Right atrium auricular region (tissue), 2 donors: Measurements from ENCODE around the gene TNKS1BP1. TPM values are rescaled to one million over a fixed set of nuclear protein-coding genes. Genes with fewer than 3 reads are reported as not detected.

Experiments
- DNase-seq: peaks from one replicate; pipeline ENCODE4 v3.0.0-alpha.2; 2019; ENCODE audit warnings: low spot score
- H3K27ac ChIP-seq, 2 donors: fragments of 200-600 bp; sonication (generic); 1 replicate in 1 of 2; 2 replicates in 1 of 2; pipeline ENCODE4 v1.5.1; 2016 to 2019
- H3K27me3 ChIP-seq, 2 donors: fragments of 200-600 bp; sonication (generic); one replicate each; pipeline versions ENCODE4 v1.5.1 to v1.6.0; 2017 to 2019
- H3K36me3 ChIP-seq: fragments of 200-600 bp; sonication (generic); one replicate; pipeline ENCODE4 v1.5.1; 2016
- H3K4me1 ChIP-seq, 2 donors: fragments of 200-600 bp; sonication (generic); one replicate each; pipeline versions ENCODE4 v1.5.1 to v1.6.0; 2017 to 2019
- H3K4me3 ChIP-seq, 2 donors: fragments of 200-600 bp; sonication (generic); 1 replicate in 1 of 2; 2 replicates in 1 of 2; pipeline ENCODE4 v1.5.1; 2017 to 2019; ENCODE audit warnings: mild to moderate bottlenecking in 1 of 2, moderate library complexity in 1 of 2
- H3K9me3 ChIP-seq, 2 donors: fragments of 200-600 bp; sonication (generic); one replicate each; pipeline ENCODE4 v1.5.1; 2019
- total RNA-seq, 2 donors: library from RNA; depleted of rRNA; stranded (reverse); fragments of >200 nt; gene quantifications; one replicate each; pipeline ENCODE4 v1.1.0, GENCODE V29; 2016
- TF ChIP-seq, protein P1 (sequence below), 2 donors: fragments of 200-600 bp; sonication (generic); IDR thresholded peaks; one replicate each; pipeline ENCODE4 v1.5.1; 2019; ENCODE audit warnings: antibody characterized with exemption in 2 of 2

TNKS1BP1 gene
- total RNA-seq, 2 donors from 2014 or later, result 26.8 to 52.5 TPM

DNA sequence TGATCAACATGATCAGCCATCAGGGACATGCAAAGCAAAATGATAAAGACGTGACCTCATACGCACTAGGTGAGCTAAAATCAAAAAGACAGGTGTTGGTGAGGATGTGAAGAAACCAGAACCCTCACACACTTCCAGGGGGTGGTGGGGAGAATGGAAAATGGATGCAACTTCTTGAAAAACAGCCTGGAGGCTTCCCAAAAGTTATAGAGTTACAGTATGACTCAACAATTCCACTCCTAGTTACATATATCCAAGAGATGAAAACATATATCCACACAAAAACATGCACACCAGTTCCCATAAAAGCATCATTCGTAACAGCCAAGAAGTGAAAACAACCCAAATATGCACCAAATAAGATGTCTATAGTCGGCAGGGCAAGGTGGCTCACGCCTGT, 45.6 kb downstream of the TNKS1BP1 start:
- TF ChIP-seq, protein P1, sequence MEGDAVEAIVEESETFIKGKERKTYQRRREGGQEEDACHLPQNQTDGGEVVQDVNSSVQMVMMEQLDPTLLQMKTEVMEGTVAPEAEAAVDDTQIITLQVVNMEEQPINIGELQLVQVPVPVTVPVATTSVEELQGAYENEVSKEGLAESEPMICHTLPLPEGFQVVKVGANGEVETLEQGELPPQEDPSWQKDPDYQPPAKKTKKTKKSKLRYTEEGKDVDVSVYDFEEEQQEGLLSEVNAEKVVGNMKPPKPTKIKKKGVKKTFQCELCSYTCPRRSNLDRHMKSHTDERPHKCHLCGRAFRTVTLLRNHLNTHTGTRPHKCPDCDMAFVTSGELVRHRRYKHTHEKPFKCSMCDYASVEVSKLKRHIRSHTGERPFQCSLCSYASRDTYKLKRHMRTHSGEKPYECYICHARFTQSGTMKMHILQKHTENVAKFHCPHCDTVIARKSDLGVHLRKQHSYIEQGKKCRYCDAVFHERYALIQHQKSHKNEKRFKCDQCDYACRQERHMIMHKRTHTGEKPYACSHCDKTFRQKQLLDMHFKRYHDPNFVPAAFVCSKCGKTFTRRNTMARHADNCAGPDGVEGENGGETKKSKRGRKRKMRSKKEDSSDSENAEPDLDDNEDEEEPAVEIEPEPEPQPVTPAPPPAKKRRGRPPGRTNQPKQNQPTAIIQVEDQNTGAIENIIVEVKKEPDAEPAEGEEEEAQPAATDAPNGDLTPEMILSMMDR (IDR thresholded peaks at IDR 0.05), result no peak
- Histone ChIP-seq H3K27me3 (no peaks in the 10 kb centered on the region), H3K36me3 (no peaks in the 10 kb centered on the region), H3K4me1 (peaks cover 0 to 28% of the 10 kb centered on the region in 2 donors), H3K4me3 (no peak overlapping the region), H3K9me3 (no peaks in the 10 kb centered on the region), H3K27ac (no peak overlapping the region)
- no peak for DNase-seq

DNA sequence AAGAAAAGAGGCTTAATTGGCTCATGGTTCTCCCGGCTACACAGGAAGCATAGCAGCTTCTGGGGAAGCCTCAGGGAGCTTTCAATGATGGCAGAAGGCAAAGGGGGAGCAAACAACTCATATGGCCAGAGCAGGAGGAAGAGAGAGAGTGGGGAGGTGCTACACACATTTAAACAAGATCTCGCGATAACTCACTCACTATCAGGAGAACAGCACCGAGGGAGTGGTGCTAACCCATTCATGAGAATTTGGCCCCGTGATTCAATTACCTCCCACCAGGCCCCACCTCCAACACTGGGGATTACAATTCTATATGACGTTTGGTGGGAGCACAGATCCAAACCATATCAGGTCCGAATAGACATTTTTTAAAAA, 46.0 kb downstream of the TNKS1BP1 start:
- Histone ChIP-seq H3K9me3 (peaks cover 0 to 4% of the 10 kb centered on the region in 2 donors), H3K27ac (peak overlapping the region in 1 of 2 donors; percentile 52), H3K4me1 (peaks cover 0 to 28% of the 10 kb centered on the region in 2 donors), H3K4me3 (no peak overlapping the region), H3K36me3 (no peaks in the 10 kb centered on the region), H3K27me3 (no peaks in the 10 kb centered on the region)
- TF ChIP-seq, protein P1 (IDR thresholded peaks at IDR 0.05), result no peak
- DNase-seq, result no peak

DNA sequence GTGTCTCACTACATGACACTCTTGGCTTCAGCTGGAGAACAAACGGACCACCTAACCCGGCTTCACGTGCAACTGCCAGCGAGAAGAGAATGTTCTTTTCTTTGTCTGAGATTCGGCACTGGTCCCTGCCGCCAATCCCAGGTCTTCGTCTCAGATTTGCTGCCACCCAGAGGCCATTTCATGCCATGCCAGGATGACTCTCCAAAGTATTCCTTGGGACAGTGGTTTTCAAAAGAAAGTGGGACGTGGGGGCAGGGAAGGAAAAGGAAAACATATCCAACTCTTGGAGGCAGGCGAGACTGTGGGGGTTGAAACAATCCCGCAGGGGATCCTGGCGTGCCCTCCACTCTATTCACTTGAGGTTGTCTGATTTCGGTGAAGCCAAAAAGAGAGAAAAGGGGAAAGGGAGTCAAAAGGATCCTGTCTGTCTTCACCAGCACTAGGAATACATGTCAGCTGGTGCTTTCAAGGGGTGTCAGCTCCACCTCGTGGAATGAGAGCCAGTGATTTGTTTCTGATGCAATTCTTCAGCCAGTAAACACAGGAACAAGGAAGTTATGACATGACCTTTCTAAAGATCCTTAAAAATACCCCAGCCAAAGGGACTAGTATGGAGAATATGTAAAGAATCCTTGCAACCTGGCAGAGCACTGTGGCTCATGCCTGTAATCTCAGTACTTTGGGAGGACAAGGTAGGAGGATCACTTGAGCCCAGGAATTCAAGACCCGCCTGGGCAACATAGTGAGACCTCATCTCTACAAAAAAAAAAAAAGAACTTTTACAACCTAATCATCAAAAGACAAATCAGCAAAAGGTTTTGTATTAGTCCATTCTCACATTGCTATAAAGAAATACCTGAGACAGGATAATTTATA, 46.7 kb downstream of the TNKS1BP1 start:
- H3K4me3 ChIP-seq, result peak overlapping the region in 1 of 2 donors; percentile 19
- H3K27ac ChIP-seq, result peak overlapping the region; percentile 52
- TF ChIP-seq, protein P1 (IDR thresholded peaks at IDR 0.05), result peak; percentile 47 to 92
- DNase-seq, result peak; percentile 92
- H3K9me3 ChIP-seq, result peaks cover 0 to 10% of the 10 kb centered on the region in 2 donors
- H3K36me3 ChIP-seq, result no peaks in the 10 kb centered on the region
- no peaks in the 10 kb centered on the region for H3K27me3 ChIP-seq
- peaks cover 0 to 28% of the 10 kb centered on the region in 2 donors for H3K4me1 ChIP-seq

DNA sequence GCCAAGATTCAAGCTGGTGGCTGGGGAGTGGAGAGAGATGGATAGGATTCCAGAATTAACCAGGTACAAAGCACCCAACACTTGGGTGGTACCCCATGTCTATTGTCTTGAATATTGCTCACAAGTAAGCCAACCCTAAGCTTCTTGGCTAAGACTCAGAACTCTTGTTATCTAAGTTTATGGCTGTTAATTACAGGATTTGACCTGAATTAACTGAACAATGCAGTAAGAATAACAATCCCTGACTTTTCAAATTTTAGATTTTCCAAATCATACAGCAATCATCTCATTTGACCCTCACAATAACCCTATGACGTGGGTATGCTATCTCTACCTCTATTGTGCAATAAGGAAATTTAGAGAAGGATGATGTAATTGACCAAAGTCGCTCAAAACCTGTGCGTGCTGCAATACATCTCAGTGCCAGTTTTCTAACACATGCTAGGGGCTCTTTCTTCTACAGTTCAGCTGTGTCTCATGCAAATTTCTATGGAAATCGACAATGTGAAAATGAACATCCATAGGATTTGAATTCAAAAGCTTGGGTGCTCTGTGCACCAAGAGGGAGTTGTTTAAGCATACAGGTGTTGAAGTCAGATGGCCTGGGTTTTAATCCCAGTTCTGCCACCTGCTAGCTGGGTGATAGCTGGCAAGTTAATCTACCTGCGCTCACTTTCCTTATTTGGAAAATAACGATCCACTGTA, 47.6 kb downstream of the TNKS1BP1 start:
- DNase-seq, result no peak
- TF ChIP-seq, protein P1 (IDR thresholded peaks at IDR 0.05), result no peak
- H3K4me3 ChIP-seq, result no peak overlapping the region
- H3K36me3 ChIP-seq, result no peaks in the 10 kb centered on the region
- H3K27me3 ChIP-seq, result no peaks in the 10 kb centered on the region
- H3K27ac ChIP-seq, result peak overlapping the region; percentile 52 to 55
- H3K4me1 ChIP-seq, result peaks cover 0 to 28% of the 10 kb centered on the region in 2 donors
- H3K9me3 ChIP-seq, result peaks cover 0 to 13% of the 10 kb centered on the region in 2 donors

DNA sequence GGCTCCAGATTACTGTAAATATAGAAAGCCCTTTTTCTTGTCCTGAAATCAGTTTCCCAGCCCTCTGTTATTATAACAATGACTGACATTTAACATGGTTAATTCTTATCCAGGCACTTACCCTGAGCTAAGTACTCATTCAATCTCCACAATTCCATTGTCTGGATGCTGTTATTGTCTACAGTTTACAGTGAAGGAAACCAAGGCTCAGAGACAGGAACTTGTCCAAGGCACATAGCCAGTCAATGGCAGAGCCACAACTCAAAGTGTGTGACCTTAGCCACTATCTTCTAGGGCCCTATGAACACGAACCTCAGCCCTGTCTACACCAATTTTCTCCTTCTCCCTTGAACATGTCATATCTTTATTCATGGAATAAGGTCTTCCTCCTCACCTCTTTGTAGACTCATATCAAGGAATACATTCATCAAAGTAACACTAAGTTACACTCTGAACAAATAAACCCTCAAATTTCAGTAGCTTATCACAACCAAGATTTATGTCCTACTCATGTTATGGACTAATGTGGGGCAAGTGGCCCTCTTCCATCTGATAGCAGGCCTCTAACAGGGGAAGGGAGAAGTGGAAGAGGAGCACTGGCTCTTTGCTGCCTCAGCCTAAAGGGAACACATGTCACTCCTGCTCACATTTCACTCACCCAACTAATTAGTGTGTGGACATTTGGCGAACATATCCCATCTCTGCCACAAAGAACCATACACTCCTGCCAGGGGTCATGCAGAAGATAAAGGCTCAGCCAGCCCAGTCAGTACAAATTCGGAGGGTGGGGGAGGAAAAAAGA, 48.4 kb downstream of the TNKS1BP1 start:
- TF ChIP-seq, protein P1 (IDR thresholded peaks at IDR 0.05), result no peak
- Histone ChIP-seq H3K4me3 (no peak overlapping the region), H3K36me3 (no peaks in the 10 kb centered on the region), H3K27ac (peak overlapping the region; percentile 52 to 55), H3K4me1 (peaks cover 0 to 28% of the 10 kb centered on the region in 2 donors), H3K27me3 (no peaks in the 10 kb centered on the region), H3K9me3 (peaks cover 0 to 13% of the 10 kb centered on the region in 2 donors)
- no peak for DNase-seq
